ENCODE results near the gene TP53I11. TPM values are rescaled to one million over a fixed set of nuclear protein-coding genes. Genes with fewer than 3 reads are reported as not detected.

TP53I11 gene
- total RNA-seq, 1 donor from 2014 or later: 2.7 TPM

GRCh38 chr11:44916331-44916730 lies 34.4 kb downstream of the TP53I11 start:
- intact Hi-C loops (cut with micrococcal nuclease): no loop called here

GRCh38 chr11:44915621-44916020 lies 35.1 kb downstream of the TP53I11 start:
- intact Hi-C loops (cut with micrococcal nuclease): no loop called here

GRCh38 chr11:44915004-44915403 lies 35.7 kb downstream of the TP53I11 start:
- intact Hi-C loops (cut with micrococcal nuclease): no loop called here

GRCh38 chr11:44914105-44914504 lies 36.6 kb downstream of the TP53I11 start:
- intact Hi-C loops (cut with micrococcal nuclease): loop anchor here (5.0 kb wide), 2 partner anchors 137 to 822 kb away; no protein-coding TSS in a partner anchor

- intact Hi-C loops (cut with micrococcal nuclease): loop anchor here (5.0 kb wide), 2 partner anchors 136 to 821 kb away; no protein-coding TSS in a partner anchor
These were observed 37.2 kb downstream of the TP53I11 start for GRCh38 chr11:44913502-44913901.

GRCh38 chr11:44912270-44912987 lies 38.3 kb downstream of the TP53I11 start:
- intact Hi-C loops (cut with micrococcal nuclease): loop anchor here (5.0 kb wide), 2 partner anchors 135 to 820 kb away; no protein-coding TSS in a partner anchor

GRCh38 chr11:44911029-44911814 lies 39.5 kb downstream of the TP53I11 start:
- intact Hi-C loops (cut with micrococcal nuclease): loop anchor here (1.0 to 5.0 kb wide), 9 partner anchors 17 to 819 kb away; no protein-coding TSS in a partner anchor

GRCh38 chr11:44910591-44910990 lies 40.1 kb downstream of the TP53I11 start:
- intact Hi-C loops (cut with micrococcal nuclease): loop anchor here (2.0 to 5.0 kb wide), 3 partner anchors 133 to 818 kb away; no protein-coding TSS in a partner anchor

GRCh38 chr11:44909557-44909956 lies 41.1 kb downstream of the TP53I11 start:
- intact Hi-C loops (cut with micrococcal nuclease): no loop called here

GRCh38 chr11:44906649-44907048 lies 44.0 kb downstream of the TP53I11 start:
- intact Hi-C loops (cut with micrococcal nuclease): no loop called here

GRCh38 chr11:44905131-44905866 lies 45.4 kb downstream of the TP53I11 start:
- intact Hi-C loops (cut with micrococcal nuclease): no loop called here

- intact Hi-C loops (cut with micrococcal nuclease): no loop called here
These were observed 46.2 kb downstream of the TP53I11 start for GRCh38 chr11:44904261-44905020.

GRCh38 chr11:44903518-44903917 lies 47.2 kb downstream of the TP53I11 start:
- intact Hi-C loops (cut with micrococcal nuclease): no loop called here

GRCh38 chr11:44903035-44903434 lies 47.6 kb downstream of the TP53I11 start:
- intact Hi-C loops (cut with micrococcal nuclease): no loop called here

- intact Hi-C loops (cut with micrococcal nuclease): no loop called here
These were observed 48.9 kb downstream of the TP53I11 start for GRCh38 chr11:44901786-44902185.

- intact Hi-C loops (cut with micrococcal nuclease): no loop called here
These were observed 49.5 kb downstream of the TP53I11 start for GRCh38 chr11:44901120-44901633.

- intact Hi-C loops (cut with micrococcal nuclease): no loop called here
These were observed 50.7 kb downstream of the TP53I11 start for GRCh38 chr11:44899959-44900358.

- intact Hi-C loops (cut with micrococcal nuclease): loop anchor here (1.0 to 5.0 kb wide), 5 partner anchors 17 to 338 kb away; no protein-coding TSS in a partner anchor
These were observed 56.7 kb downstream of the TP53I11 start for GRCh38 chr11:44893846-44894617.

- intact Hi-C loops (cut with micrococcal nuclease): loop anchor here (5.0 kb wide), 1 partner anchor 271 kb away; no protein-coding TSS in a partner anchor
These were observed 57.3 kb downstream of the TP53I11 start for GRCh38 chr11:44893308-44893822.
